IPS-20b (cell line): ENCODE measurements around the gene EEA1.
"Not testable (repeated sequence)": the region's sequence is repeated elsewhere in the genome, so short reads cannot be mapped to it uniquely, and the experiment has no call there.

Source experiments
- H3K27ac ChIP-seq: one replicate; pipeline ENCODE4 v1.5.1; 2013; ENCODE audit warnings: low read length
- H3K27me3 ChIP-seq: 2 replicates; pipeline ENCODE4 v1.6.1; 2013; ENCODE audit warnings: mild to moderate bottlenecking, low read length, inconsistent platforms; ENCODE audit not compliant: insufficient read depth
- H3K36me3 ChIP-seq: 2 replicates; pipeline ENCODE4 v1.6.1; 2013; ENCODE audit warnings: low read depth, mild to moderate bottlenecking, inconsistent platforms, low read length, moderate library complexity; ENCODE audit not compliant: insufficient read depth
- H3K4me1 ChIP-seq: 2 replicates; pipeline ENCODE4 v1.6.1; 2013; ENCODE audit warnings: mild to moderate bottlenecking, control low read depth, inconsistent platforms, low read length, moderate library complexity; ENCODE audit not compliant: insufficient read depth
- H3K4me3 ChIP-seq: 2 replicates; pipeline ENCODE4 v1.5.1; 2013; ENCODE audit warnings: mild to moderate bottlenecking, low read length, inconsistent platforms
- H3K9ac ChIP-seq: 2 replicates; pipeline ENCODE4 v1.6.1; 2013; ENCODE audit warnings: low read depth, mild to moderate bottlenecking, inconsistent platforms, low read length, moderate library complexity
- H3K9me3 ChIP-seq: 2 replicates; pipeline ENCODE4 v1.6.1; 2013; ENCODE audit warnings: mild to moderate bottlenecking, low read depth, low read length, inconsistent platforms; ENCODE audit not compliant: insufficient read depth

EEA1 gene

DNA sequence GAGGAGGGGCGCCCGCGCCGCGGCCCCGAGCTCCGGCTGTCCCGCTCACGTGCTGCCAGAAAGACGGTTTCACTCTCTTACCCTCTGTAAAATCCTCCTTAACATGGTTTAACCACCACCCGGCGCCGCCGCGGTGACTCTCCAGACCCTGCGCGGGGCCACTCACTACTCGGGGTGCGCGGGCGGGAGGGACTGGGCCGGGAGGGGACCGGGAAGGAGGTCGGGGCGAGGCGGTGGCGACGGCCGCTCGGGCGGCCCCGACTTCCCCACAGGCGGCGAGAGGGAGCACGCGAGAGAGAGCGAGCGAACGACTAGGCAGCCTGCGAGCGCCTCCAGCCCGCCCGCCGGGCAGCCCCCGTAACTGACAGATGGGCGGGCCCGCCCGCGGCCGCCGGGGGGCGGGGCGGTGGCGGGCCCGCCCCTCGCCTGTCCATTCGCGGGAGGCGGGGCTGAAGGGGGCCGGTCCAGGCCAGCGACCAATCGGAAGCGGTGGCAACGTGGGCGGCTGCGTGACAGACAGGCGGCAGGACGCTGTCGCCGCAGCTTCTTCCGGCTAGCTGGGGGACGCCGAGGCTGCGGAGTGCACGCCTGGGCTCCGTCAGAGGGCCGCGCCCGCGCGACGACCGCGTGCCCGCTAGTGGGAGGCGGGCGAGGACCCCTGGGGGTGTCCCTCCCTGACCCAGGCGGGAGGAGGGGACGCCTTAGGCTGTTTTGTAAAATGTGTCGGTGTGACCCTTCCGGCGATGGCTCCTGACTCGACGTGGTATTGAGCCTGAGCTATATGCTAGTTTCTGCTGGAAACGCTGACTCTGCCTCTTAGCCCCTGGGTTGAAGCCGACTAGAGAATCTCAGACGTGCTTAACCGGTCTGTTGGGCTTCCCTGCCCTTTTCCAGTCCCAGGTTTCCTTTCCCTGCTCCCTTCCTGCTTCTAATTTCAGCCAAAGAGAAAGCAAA is at the start of gene EEA1:
Gene EEA1, minus strand, starts transcription at position 334 of the 954 bp plus-strand sequence. Its CDS starts 229 bp downstream, at position 105.
- Histone ChIP-seq H3K27me3 (peaks cover 9% of the 10 kb centered on the region; the same call in 1 of the 2 replicates), H3K9me3 (no peaks in the 10 kb centered on the region), H3K27ac (peak within 1 kb of the TSS; percentile 40), H3K4me1 (peaks cover 29% of the 10 kb centered on the region), H3K4me3 (peak within 1 kb of the TSS; percentile 77), H3K36me3 (no peaks in the 10 kb centered on the region), H3K9ac (peak within 1 kb of the TSS; percentile 83)

- H3K9me3 ChIP-seq: peaks cover 9% of the 10 kb centered on the region; the same call in 1 of the 2 replicates
Observed at GRCh38 chr12:92978607-92979006, 49.5 kb upstream of the EEA1 start.

GRCh38 chr12:92977326-92977725 is 48.2 kb upstream of the EEA1 start:
- H3K27me3 ChIP-seq: no peaks in the 10 kb centered on the region
- no peaks in the 10 kb centered on the region for H3K4me1 ChIP-seq
- H3K27ac ChIP-seq: no peak overlapping the region
- H3K9ac ChIP-seq: no peak overlapping the region
- no peaks in the 10 kb centered on the region for H3K36me3 ChIP-seq
- no peak overlapping the region for H3K4me3 ChIP-seq
- peaks cover 9% of the 10 kb centered on the region; the same call in 1 of the 2 replicates for H3K9me3 ChIP-seq

More at GRCh38 chr12:92978607-92979006, 49.5 kb upstream of the EEA1 start:
- no peaks in the 10 kb centered on the region for H3K4me1 ChIP-seq
- no peak overlapping the region for H3K27ac ChIP-seq
- no peaks in the 10 kb centered on the region for H3K36me3 ChIP-seq
- H3K4me3 ChIP-seq: no peak overlapping the region
- no peaks in the 10 kb centered on the region for H3K27me3 ChIP-seq
- no peak overlapping the region for H3K9ac ChIP-seq

DNA sequence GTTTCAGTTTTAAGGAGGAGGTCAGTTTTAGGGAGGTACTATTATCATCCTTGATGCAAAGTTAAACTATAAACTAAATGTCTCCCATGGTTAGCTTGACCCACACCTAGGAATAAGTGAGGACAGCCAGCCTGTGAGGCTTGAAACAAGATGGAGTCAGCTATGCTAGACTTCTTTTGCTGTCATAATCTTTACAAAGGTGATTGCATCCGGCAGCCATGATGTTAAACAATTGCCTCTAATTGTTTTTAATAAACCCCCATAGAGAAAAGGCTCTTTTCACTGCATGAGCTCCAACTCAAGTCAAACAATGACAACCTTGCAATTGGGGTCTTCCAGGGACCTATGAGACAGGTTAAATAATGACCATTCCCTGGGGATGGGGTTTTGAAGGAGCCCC is 45.7 kb upstream of the EEA1 start:
- Histone ChIP-seq H3K27ac (no peak overlapping the region), H3K9me3 (peaks cover 9% of the 10 kb centered on the region; the same call in 1 of the 2 replicates), H3K4me1 (no peaks in the 10 kb centered on the region), H3K9ac (no peak overlapping the region), H3K36me3 (no peaks in the 10 kb centered on the region), H3K27me3 (no peaks in the 10 kb centered on the region), H3K4me3 (no peak overlapping the region)

- Histone ChIP-seq H3K4me1 (no peaks in the 10 kb centered on the region), H3K36me3 (no peaks in the 10 kb centered on the region), H3K4me3 (no peak overlapping the region), H3K9me3 (peaks cover 9% of the 10 kb centered on the region; the same call in 1 of the 2 replicates), H3K27ac (no peak overlapping the region), H3K9ac (no peak overlapping the region), H3K27me3 (no peaks in the 10 kb centered on the region)
Observed at GRCh38 chr12:92973614-92974013, 44.5 kb upstream of the EEA1 start.

GRCh38 chr12:92971859-92972524 is 42.9 kb upstream of the EEA1 start:
- H3K36me3 ChIP-seq: no peaks in the 10 kb centered on the region
- H3K27ac ChIP-seq: no peak overlapping the region
- H3K27me3 ChIP-seq: no peaks in the 10 kb centered on the region
- no peak overlapping the region for H3K9ac ChIP-seq
- H3K4me1 ChIP-seq: no peaks in the 10 kb centered on the region
- H3K9me3 ChIP-seq: peaks cover 9% of the 10 kb centered on the region; the same call in 1 of the 2 replicates
- H3K4me3 ChIP-seq: no peak overlapping the region

DNA sequence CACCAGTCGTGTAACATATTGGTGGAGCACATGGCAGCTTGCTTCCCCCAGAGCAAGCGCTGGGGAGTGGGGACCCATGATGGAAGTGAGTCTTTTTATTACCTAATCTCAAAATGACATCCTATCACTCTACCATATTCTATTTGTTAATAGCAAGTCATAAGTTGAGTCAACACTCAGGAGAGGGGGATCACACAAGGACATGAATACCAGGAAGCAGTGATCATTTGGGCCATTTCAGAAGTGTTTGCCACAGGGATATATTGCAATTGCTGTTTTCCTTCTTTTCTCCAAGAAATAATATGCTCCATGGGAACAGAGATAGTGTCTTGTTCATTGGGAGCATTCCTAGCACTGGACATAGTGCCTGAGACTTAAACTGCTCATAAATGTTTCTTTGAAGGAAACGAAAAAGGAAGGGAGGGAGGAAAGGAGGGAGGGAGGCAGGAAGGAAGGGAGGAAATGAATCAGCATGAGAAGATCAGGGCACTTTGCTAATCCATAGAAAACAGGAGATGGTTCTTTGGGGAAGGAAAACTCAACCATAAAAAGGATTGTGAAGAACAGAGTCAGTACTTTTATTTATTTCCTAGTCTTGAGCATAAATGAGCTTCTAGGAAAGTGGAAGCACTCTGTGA is 39.2 kb upstream of the EEA1 start:
- Histone ChIP-seq H3K4me1 (no peaks in the 10 kb centered on the region), H3K4me3 (no peak overlapping the region), H3K27me3 (no peaks in the 10 kb centered on the region), H3K27ac (no peak overlapping the region), H3K9ac (no peak overlapping the region), H3K9me3 (no peaks in the 10 kb centered on the region), H3K36me3 (no peaks in the 10 kb centered on the region)

GRCh38 chr12:92964378-92964777 is 35.3 kb upstream of the EEA1 start:
- H3K27ac ChIP-seq: not testable (repeated sequence)

GRCh38 chr12:92961949-92962348 is 32.9 kb upstream of the EEA1 start:
- Histone ChIP-seq H3K9me3 (peaks cover 6% of the 10 kb centered on the region; the same call in 1 of the 2 replicates), H3K27ac (no peak overlapping the region), H3K4me1 (no peaks in the 10 kb centered on the region), H3K9ac (no peak overlapping the region), H3K4me3 (no peak overlapping the region), H3K36me3 (no peaks in the 10 kb centered on the region), H3K27me3 (no peaks in the 10 kb centered on the region)

More at GRCh38 chr12:92964378-92964777, 35.3 kb upstream of the EEA1 start:
- not testable (repeated sequence) for H3K9ac ChIP-seq, H3K4me3 ChIP-seq, H3K36me3 ChIP-seq, H3K27me3 ChIP-seq, H3K9me3 ChIP-seq, H3K4me1 ChIP-seq

- Histone ChIP-seq H3K9me3 (peaks cover 20% of the 10 kb centered on the region), H3K4me1 (no peaks in the 10 kb centered on the region), H3K36me3 (no peaks in the 10 kb centered on the region), H3K27ac (no peak overlapping the region), H3K9ac (no peak overlapping the region), H3K4me3 (no peak overlapping the region), H3K27me3 (no peaks in the 10 kb centered on the region)
Observed at GRCh38 chr12:92955997-92956663, 27.0 kb upstream of the EEA1 start.

- Histone ChIP-seq H3K36me3 (no peaks in the 10 kb centered on the region), H3K27ac (no peak overlapping the region), H3K4me3 (no peak overlapping the region), H3K9me3 (peaks cover 20% of the 10 kb centered on the region), H3K27me3 (no peaks in the 10 kb centered on the region), H3K4me1 (no peaks in the 10 kb centered on the region), H3K9ac (no peak overlapping the region)
Observed at GRCh38 chr12:92953747-92954146, 24.7 kb upstream of the EEA1 start.
